ENCODE results near the gene SKI. TPM values are rescaled to one million over a fixed set of nuclear protein-coding genes. Genes with fewer than 3 reads are reported as not detected.
A peak's percentile ranks its signal among the peaks of the same experiment; 100 is the strongest.

The SKI gene
- polyA plus RNA-seq, 6 donors from 2014 or later = 0.26 to 1.3 (median 0.52) TPM; not detected in 1

DNA sequence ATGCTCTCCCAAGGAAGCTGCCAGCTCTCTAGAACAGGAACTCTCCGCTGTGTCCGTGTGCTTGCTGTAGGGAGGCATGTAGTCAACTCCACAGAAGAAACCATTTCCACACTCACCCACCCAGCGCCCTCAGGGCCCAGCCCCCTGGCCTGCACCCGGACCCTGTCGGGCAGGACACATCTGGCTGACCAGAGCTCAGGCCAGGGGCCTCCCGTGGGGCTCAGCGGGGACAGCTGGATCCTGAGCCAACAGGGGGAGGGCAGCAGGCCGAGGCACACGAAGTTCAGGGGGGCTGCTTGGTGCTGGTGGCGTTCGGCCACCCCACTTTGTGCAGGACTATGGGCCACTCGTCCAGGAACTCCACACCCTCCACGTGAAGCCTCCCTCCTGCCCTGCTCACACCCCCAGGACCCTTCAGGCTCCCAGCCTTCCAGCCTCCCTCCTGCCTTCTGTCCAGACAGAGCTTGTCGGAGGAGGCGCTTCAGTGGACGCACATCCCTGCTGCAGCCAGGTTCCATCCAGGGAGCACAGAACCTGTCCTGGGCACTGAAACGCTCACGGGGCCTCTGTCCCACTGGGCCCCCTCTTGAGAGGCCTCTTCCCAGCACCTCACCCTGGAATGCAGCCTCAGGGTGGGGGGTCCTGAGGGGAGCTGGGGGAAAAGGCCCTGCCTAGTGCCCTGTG, 18.6 kb upstream of the SKI start:
- peaks cover 0 to 5% (median 0%) of the 10 kb centered on the region in 3 donors for H3K27me3 Mint-ChIP-seq
- ATAC-seq (ENCODE audit: low read depth in 2 of 2) = no peak
- H3K4me3 Mint-ChIP-seq = peak overlapping the region in 1 of 8 donors; percentile 37
- peak overlapping the region in 3 of 6 donors; percentile 57 to 70 (median 57) for H3K27ac Mint-ChIP-seq
- peaks cover 0 to 1% (median 0%) of the 10 kb centered on the region in 7 donors for H3K9me3 Mint-ChIP-seq
- peaks cover 0 to 10% (median 3%) of the 10 kb centered on the region in 3 donors for H3K4me1 Mint-ChIP-seq
- no peak for DNase-seq
- no peaks in the 10 kb centered on the region for H3K36me3 Mint-ChIP-seq

- H3K27ac Mint-ChIP-seq = no peak overlapping the region
- H3K36me3 Mint-ChIP-seq = no peaks in the 10 kb centered on the region
Observed at GRCh38 chr1:2210084-2210653, 17.9 kb upstream of the SKI start.

GRCh38 chr1:2210786-2211185, 17.3 kb upstream of the SKI start:
- H3K9me3 Mint-ChIP-seq = peaks cover 0 to 1% (median 0%) of the 10 kb centered on the region in 7 donors
- peaks cover 0 to 8% (median 0%) of the 10 kb centered on the region in 3 donors for H3K27me3 Mint-ChIP-seq
- ATAC-seq (ENCODE audit: low read depth in 2 of 2) = no peak
- peaks cover 0 to 10% (median 3%) of the 10 kb centered on the region in 3 donors for H3K4me1 Mint-ChIP-seq
- no peaks in the 10 kb centered on the region for H3K36me3 Mint-ChIP-seq
- DNase-seq = no peak
- H3K4me3 Mint-ChIP-seq = no peak overlapping the region
- H3K27ac Mint-ChIP-seq = no peak overlapping the region

More at GRCh38 chr1:2210084-2210653, 17.9 kb upstream of the SKI start:
- no peak overlapping the region for H3K4me3 Mint-ChIP-seq
- H3K27me3 Mint-ChIP-seq = peaks cover 0 to 5% (median 0%) of the 10 kb centered on the region in 3 donors
- peaks cover 0 to 1% (median 0%) of the 10 kb centered on the region in 7 donors for H3K9me3 Mint-ChIP-seq
- DNase-seq (no peak), ATAC-seq (ENCODE audit: low read depth in 2 of 2) (no peak)
- H3K4me1 Mint-ChIP-seq = peaks cover 0 to 10% (median 3%) of the 10 kb centered on the region in 3 donors

DNA sequence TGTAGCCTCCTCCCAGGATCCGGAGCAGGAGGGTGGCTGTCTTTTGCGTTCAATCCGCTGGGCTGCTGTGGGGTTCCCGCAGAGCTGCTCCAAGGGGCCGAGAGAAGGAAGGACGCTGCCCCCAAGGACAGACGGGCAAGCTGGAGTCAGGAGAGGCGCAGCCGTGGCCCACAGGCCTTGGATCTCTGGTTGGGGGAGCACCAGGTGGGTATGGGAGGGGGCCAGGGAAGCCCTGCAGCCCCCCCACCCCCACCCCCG, 15.9 kb upstream of the SKI start:
- Mint-ChIP-seq H3K36me3 (no peaks in the 10 kb centered on the region), H3K4me1 (peaks cover 0 to 3% (median 3%) of the 10 kb centered on the region in 3 donors), H3K4me3 (peak overlapping the region in 1 of 8 donors; percentile 48), H3K27me3 (peaks cover 0 to 10% (median 0%) of the 10 kb centered on the region in 3 donors), H3K27ac (no peak overlapping the region), H3K9me3 (peaks cover 0 to 1% (median 0%) of the 10 kb centered on the region in 7 donors)
- no peak for DNase-seq
- ATAC-seq (ENCODE audit: low read depth in 2 of 2) = no peak

DNA sequence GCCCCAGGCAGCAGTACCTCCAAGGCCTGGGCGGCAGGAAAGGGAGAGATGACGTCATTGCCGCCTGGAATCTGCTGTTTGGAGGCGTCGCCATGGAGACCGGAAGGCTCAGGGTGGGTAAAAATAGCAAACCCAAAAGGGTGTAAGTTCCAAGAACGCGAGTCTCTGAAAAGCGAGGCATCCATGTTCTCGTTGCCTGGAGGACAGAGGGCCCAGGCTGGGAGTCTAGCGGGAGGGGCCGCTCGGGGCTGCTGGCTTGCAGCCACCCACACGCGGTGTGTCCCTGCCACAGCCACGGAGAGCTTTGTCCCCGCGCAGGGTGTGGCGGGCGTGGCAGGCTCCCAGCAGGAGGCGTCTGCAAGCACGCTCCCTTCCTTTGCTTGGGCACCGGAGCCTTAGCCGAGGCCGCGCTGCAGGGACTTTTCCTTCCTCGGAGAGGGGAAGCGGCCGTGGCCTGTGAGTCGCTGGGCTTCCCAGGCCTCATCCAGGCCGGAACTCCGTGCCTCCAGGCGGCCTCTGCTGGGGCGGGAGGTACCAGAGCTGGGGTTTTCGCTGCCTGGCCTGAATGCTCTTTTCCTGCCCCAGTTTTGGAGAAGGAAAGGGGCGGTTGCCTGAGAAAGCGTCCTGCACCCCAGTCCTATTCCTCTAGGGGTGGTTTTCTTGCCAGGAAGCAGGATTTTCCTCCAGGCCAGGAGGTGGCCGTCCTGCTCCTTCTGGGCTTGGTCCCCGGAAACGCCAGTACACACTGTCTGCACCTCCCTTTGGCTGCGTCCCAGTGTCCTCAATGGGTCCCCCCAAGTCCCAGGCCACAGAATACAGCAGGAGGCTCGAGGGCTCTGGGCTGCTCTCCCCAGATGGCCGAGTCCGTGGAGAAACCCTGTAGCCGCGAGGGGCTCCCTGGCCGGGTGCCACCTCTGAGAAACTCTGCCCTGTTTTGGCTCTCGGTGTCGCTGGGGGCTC, 15.3 kb upstream of the SKI start:
- ATAC-seq (ENCODE audit: low read depth in 2 of 2) = peak; percentile 74 to 76
- peaks cover 0 to 3% (median 3%) of the 10 kb centered on the region in 3 donors for H3K4me1 Mint-ChIP-seq
- peaks cover 0 to 1% (median 0%) of the 10 kb centered on the region in 7 donors for H3K9me3 Mint-ChIP-seq
- DNase-seq = no peak
- H3K36me3 Mint-ChIP-seq = no peaks in the 10 kb centered on the region
- H3K4me3 Mint-ChIP-seq = peak overlapping the region in 7 of 8 donors; percentile 12 to 66 (median 48)
- H3K27ac Mint-ChIP-seq = peak overlapping the region in 1 of 6 donors; percentile 29
- peaks cover 0 to 10% (median 0%) of the 10 kb centered on the region in 3 donors for H3K27me3 Mint-ChIP-seq

DNA sequence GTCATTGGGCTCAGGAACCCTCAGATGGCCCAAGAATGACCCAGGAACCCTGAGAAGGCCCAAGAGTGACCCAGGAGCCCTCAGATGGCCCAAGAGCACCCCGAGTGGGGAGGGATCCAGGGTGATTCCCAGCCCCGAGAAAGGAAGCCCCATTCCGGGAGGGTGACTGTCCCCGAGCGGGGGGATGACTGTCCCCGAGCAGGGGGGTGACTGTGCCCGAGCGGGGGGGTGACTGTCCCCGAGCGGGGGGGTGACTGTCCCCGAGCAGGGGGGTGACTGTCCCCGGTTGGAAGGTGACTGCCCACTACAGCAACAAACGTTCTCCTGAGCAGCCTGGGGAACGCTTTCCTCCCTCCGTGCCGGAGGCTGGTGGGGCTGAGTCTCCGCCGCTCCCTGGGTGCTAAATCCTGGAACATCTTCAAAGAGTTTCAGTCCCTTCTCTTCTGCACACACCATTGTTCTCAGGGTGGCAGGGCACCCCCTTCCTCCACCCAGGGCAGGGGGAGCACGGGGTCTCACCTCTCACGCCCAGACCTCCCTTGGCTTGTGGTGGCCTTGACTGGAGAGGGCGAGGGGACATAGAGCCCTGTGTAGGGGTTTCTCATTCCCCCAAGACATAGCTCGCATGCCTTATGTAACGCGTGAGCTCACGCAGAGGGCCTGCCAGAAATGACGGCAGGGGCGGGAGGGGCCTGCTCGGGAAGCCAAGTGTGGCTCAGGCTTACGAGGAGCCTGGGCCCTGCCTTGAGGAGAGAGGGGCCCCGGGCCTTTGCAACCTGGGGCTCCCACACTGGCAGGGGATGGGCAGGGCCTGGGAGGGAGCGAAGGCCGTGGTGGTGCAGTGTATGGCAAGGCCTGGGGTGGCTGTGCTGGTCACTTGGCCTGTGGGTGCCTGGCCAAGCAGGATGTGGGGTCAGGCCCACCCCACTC, 14.3 kb upstream of the SKI start:
- DNase-seq (no peak), ATAC-seq (ENCODE audit: low read depth in 2 of 2) (no peak)
- H3K4me1 Mint-ChIP-seq = peaks cover 0 to 3% (median 3%) of the 10 kb centered on the region in 3 donors
- H3K9me3 Mint-ChIP-seq = peaks cover 0 to 5% (median 0%) of the 10 kb centered on the region in 7 donors
- H3K27me3 Mint-ChIP-seq = peaks cover 0 to 13% (median 0%) of the 10 kb centered on the region in 3 donors
- H3K27ac Mint-ChIP-seq = no peak overlapping the region
- H3K4me3 Mint-ChIP-seq = peak overlapping the region in 3 of 8 donors; percentile 47 to 69 (median 56)
- no peaks in the 10 kb centered on the region for H3K36me3 Mint-ChIP-seq

DNA sequence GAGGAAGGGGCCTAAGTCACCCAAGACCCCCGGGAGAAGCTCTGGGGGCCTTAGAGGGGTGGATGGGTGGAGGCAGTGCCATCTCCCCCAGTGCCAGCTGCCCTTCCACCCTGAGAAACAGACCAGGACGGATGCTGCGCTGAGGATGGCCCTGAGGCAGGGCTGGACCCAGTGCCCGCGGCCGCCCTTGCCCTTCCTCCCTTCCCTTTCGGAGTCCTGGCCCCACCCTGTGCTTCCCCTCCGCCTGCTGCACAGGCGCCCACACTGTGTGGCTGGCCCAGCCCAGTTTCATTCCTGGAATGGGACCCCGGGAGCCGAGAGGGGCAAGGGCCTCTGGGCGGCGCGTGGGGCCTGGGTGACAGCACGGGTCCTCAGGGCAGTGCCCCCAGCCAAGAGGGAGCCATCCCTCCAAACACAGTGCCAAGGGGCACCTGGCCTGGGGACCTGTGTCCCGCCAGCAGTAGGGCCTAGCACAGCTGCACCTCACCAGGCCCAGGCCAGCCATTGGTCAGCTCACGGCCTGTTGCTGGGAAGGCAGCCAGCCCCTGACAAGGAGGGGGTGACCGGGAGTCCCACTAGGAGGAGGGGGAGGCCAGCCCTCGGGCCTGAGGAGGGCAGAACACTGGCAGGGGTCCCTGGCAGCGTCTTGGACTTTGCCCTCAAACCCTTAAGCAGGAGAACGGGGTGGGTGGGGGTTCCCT, 13.4 kb upstream of the SKI start:
- Mint-ChIP-seq H3K27me3 (peaks cover 0 to 20% (median 0%) of the 10 kb centered on the region in 3 donors), H3K4me1 (peaks cover 0 to 3% (median 0%) of the 10 kb centered on the region in 3 donors), H3K27ac (peak overlapping the region in 1 of 6 donors; percentile 63), H3K4me3 (peak overlapping the region in 1 of 8 donors; percentile 56), H3K9me3 (peaks cover 0 to 7% (median 0%) of the 10 kb centered on the region in 7 donors), H3K36me3 (no peaks in the 10 kb centered on the region)
- ATAC-seq (ENCODE audit: low read depth in 2 of 2) = no peak
- DNase-seq = no peak

DNA sequence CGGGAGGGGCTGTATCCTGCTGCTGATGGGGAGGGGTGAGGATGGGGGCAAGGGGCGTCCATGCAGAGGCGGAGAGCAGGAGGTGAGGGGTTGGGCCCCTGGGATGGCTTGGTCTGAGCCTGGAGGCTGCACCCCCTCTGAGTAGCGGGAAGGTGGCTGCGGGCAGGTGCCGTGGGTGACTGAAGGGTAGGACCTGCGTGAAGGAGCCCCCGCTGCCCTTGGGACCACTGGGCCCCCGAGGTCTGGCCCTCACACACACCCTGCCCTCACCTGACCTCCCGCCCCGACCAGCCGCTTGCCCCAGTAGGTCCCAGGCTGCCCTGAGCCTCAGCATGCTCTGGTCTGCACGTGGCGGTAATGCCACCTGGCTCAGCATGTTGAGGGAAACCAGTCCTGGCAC, 12.8 kb upstream of the SKI start:
- DNase-seq (no peak), ATAC-seq (ENCODE audit: low read depth in 2 of 2) (no peak)
- peaks cover 0 to 3% (median 0%) of the 10 kb centered on the region in 3 donors for H3K4me1 Mint-ChIP-seq
- no peaks in the 10 kb centered on the region for H3K36me3 Mint-ChIP-seq
- H3K27me3 Mint-ChIP-seq = peaks cover 0 to 20% (median 0%) of the 10 kb centered on the region in 3 donors
- H3K4me3 Mint-ChIP-seq = no peak overlapping the region
- H3K9me3 Mint-ChIP-seq = peaks cover 0 to 6% (median 0%) of the 10 kb centered on the region in 7 donors
- no peak overlapping the region for H3K27ac Mint-ChIP-seq

DNA sequence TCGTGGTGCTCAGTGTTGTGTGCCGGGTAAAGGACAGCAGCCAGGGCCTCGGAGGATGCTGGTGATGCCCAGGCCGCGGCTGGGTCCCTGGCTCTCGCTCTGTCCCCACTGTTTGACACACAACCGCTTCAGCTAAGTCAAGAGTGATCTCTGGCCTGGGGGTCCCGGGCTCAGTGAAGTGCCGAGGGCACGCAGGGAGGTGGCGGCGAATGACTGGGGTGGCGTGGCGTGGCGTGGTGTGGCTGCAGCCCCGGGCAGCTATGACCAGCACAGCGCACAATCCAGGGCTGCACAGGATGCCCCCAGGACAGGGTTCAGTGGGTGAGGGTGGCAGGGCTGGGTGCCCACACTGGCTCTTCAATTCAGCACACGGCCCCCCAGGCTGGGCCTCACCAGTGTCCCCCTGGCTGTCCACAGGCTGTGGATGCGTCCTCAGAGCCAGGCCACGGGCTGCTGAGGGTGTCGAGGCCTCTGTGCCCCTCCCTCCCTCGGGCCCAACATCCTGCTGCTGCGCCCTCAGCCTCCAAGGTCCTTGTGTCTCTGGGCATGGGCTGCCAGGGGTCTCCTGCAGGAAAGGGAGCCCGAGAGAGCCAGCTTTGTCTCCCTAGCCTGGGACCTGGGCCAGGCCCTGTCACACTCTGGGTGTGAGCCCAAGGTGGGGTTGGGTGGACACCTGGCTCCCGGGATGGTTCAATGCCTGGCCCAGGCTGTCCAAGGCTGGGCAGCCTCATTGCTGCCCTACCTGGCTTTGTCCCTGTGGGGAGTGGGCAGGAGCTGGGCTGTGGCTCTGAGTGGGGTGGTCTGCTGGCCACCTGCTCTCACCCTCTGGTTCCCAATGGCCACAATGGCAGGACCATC, 12.0 kb upstream of the SKI start:
- Mint-ChIP-seq H3K27me3 (peaks cover 0 to 20% (median 0%) of the 10 kb centered on the region in 3 donors), H3K27ac (no peak overlapping the region)

DNA sequence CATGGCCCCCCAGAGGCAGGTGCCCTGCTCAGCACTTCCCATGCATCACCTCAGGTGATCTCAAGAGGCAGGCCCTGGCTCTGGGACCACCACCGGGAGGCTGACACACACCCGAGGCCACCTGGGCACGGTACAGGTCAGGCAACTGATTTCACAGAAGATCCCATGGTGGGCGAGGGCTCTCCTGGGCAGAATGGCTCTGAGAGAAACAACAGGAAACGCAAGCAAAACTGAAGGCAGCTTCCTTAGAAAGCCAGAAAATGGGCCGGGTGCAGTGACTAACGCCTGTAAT, 11.4 kb upstream of the SKI start:
- Mint-ChIP-seq H3K9me3 (peaks cover 0 to 6% (median 0%) of the 10 kb centered on the region in 7 donors), H3K4me3 (no peak overlapping the region), H3K27ac (no peak overlapping the region), H3K36me3 (no peaks in the 10 kb centered on the region), H3K27me3 (peaks cover 0 to 20% (median 0%) of the 10 kb centered on the region in 3 donors), H3K4me1 (peaks cover 0 to 3% (median 0%) of the 10 kb centered on the region in 3 donors)
- ATAC-seq (ENCODE audit: low read depth in 2 of 2) (no peak), DNase-seq (no peak)

More for the DNA sequence above, 12.0 kb upstream of the SKI start:
- Mint-ChIP-seq H3K36me3 (no peaks in the 10 kb centered on the region), H3K4me1 (peaks cover 0 to 3% (median 0%) of the 10 kb centered on the region in 3 donors), H3K9me3 (peaks cover 0 to 6% (median 0%) of the 10 kb centered on the region in 7 donors), H3K4me3 (no peak overlapping the region)
- ATAC-seq (ENCODE audit: low read depth in 2 of 2) (no peak), DNase-seq (no peak)

DNA sequence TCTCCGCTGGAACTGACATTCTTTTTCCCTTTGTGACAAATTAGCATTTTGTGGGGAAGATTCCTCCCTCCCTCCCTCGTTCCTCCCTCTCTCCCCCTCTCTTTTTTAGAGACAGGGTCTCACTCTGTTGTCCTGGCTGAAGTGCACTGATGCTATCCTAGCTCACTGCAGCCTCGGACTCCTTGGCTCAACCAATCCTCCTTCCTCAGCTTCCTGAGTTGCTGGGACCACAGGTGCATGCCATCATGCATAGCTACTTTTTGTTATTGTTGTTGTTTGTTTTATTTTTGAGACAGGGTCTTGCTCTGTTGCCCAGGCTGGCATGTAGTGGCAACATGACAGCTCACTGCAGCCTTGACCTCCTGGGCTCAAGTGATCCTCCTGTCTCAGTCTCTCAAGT, 6.8 kb upstream of the SKI start:
- Mint-ChIP-seq H3K9me3 (peaks cover 0 to 6% (median 0%) of the 10 kb centered on the region in 7 donors), H3K36me3 (no peaks in the 10 kb centered on the region), H3K27ac (peak overlapping the region in 1 of 6 donors; percentile 88), H3K27me3 (peaks cover 0 to 9% (median 0%) of the 10 kb centered on the region in 3 donors), H3K4me1 (peaks cover 6 to 8% (median 8%) of the 10 kb centered on the region in 3 donors), H3K4me3 (no peak overlapping the region)
- DNase-seq (no peak), ATAC-seq (ENCODE audit: low read depth in 2 of 2) (no peak)
